ENCODE measurements around the gene MED13.
"Not testable (repeated sequence)": the region's sequence is repeated elsewhere in the genome, so short reads cannot be mapped to it uniquely, and the experiment has no call there.

The MED13 gene

DNA sequence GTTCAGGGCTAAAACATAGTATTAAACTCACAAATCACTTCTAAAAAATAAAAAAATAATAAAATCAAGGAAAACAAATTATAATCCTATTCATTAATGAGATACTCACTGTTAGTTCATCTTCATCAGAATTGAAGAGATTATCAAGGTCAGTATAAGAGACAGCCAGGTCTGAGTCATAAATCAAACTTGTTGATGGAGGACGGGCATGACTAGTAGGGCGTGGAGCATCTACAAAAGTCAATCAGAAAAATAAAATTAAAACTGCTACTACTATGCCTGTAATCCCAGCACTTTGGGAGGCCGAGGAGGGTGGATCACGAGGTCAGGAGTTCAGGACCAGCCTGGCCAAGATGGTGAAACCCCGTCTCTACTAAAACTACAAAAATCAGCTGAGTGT lies 78.2 kb downstream of the MED13 start:
- DNase-seq (ENCODE audit: low spot score), result no peak

DNA sequence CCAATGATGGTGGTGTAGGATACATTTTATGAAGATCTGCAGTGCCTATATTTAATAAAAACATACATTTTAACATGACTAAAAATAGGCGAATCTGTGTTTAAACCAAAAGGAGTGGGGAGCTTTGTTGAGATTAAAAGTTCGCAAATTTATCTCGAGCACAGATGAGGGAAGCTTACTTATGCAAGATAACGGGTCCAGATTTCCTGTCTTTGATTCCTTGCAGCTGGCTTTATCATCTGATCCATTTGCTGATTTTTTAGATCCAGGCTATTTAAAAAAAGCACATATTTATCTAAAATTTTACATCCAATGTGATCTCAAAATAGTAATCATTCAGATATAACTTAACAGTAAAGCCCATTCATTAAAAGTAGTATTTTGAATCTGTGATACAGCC lies 80.3 kb downstream of the MED13 start:
- DNase-seq (ENCODE audit: low spot score), result no peak

DNA sequence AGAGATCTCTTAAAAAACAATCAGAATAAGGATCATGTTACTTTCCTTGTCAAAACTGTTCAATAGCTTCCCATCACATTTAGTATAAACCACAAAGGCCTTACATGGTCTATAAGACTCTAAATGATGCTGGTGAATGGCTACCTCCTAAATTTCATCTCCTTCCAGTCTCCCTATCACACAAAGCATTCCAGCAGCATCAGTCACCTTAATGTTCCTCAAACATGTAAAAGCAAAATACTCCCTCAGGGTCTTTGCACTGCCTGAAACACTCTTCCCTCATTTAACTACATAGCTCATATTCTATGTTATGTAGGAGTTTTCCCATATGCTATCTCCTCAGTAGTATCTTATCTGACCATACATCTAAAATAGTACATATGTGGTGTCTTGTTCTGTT lies 83.8 kb downstream of the MED13 start:
- no peak for DNase-seq (ENCODE audit: low spot score)

DNA sequence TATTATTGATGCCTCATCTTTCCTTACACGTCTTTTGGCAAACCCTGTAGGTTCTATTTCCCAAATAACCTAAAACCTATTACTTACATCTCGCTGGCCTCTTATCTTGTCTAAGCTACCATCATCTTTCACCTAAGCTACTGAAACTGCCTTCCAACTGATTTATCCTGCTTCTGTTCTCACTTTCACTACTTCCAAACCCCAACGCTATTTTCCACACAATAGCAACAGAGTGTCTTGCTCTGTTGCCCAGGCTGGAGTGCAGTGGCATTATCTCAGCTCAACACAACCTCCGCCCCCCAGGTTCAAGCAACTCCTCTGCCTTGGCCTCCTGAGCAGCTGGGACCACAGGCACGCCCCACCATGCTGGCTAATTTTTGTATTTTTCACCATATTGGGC lies 84.5 kb downstream of the MED13 start:
- DNase-seq (ENCODE audit: low spot score), result no peak

DNA sequence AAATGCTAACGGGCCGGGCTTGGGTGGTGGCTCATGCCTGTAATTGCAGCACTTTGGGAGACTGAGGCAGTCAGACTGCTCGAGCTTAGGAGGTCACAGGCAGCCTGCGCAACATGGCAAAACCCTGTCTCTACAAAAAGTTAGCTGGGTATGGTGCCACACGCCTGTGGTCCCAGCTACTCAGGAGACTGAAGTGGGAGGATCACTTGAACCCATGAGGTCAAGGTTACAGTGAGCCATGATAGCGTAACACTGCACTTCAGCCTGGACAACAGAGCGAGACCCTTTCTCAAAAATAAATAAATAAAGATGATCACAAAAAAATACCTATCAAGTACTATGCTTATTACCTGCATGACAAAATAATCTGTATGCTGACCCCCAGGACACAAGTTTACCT lies 91.0 kb downstream of the MED13 start:
- DNase-seq (ENCODE audit: low spot score), result no peak

DNA sequence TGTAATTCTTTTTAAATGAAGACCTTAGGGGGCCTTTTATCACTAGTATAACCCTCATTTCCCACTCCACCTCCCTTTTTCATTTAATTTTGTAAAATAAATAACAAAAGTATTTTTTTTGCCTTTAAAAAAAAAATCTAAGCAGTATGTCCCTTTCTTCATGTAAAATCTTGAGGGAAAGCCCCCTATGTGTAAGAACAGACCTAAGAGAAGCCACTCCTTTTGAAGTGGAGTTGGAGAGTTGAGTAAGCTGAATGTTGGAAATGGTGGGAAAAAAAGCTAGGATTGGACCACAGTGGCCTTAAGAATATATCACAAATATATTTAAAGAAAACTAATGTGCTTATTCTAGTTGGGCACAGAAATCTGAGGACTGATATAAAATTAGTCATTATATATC lies 92.8 kb downstream of the MED13 start:
- DNase-seq (ENCODE audit: low spot score), result no peak

DNA sequence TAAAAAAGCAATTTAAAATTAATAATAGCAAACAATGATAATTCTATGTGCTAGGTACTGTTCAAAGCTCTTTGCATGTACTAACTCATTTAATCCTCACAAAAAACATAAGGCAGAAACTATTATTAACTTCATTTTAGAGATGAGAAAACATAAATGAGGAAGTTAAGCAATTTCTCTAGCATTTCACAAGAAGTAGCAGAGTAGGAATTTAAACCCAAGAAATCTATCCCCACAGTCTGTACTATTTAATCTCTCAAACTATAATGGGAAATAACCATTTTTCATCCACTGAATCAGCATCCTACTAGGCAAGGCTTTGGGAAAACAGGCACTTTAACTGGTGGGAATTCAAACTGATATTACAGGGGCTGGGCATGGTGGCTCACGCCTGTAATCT lies 95.0 kb downstream of the MED13 start:
- no peak for DNase-seq (ENCODE audit: low spot score)

DNA sequence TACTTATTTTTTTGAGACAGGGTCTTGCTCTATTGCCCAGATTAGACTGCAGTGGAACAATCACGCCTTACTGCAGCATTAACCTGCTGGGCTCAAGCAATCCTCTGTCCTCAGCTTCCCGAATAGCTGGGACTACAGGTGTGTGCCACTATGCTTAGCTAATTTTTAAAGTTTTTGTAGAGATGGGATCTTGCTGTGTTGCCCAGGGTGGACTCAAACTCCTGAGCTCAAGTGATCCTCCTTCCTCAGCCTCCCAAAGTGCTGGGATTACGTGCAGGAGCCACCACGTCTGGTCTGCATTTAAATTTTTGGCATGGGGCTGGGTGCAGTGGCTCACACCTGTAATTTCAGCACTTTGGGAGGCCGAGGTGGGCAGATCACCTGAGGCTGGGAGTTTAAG lies 96.3 kb downstream of the MED13 start:
- no peak for DNase-seq (ENCODE audit: low spot score)

DNA sequence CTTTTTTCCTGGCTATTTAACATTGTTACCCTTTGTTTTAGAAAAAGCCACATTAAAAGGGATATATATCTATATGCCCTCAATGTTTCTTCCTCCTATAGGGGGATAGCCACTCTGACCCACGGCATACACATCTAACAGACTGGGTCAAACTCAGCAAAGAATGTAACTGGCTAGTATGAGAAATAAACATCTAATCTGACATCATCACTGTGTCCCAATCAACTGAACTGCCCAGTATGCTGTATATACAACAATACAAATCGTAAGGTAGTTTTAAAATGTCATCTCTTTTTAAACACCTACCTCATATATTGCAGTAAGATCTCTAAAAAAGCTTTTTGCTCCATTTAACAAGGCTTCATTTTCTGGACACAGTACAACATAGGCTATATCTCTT lies 97.3 kb downstream of the MED13 start:
- DNase-seq (ENCODE audit: low spot score), result no peak

DNA sequence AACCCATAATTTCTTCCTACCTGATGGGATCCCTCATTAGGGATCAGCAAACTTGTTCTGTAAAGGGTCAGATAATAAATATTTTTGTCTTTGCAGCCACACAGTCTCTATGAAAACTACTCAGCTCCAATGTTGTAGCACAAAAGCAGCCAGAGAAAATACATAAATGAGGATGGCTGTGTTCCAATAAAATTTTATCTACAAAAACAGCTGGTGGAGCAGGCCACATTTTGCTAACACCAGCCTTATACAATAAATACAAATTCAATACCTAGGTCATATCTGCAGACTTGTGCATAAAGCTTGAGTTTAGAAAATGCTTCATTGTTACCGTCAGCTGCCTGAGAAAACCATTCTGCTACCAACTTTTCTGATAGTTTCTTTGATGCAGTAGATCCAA lies 98.9 kb downstream of the MED13 start:
- DNase-seq (ENCODE audit: low spot score), result no peak

DNA sequence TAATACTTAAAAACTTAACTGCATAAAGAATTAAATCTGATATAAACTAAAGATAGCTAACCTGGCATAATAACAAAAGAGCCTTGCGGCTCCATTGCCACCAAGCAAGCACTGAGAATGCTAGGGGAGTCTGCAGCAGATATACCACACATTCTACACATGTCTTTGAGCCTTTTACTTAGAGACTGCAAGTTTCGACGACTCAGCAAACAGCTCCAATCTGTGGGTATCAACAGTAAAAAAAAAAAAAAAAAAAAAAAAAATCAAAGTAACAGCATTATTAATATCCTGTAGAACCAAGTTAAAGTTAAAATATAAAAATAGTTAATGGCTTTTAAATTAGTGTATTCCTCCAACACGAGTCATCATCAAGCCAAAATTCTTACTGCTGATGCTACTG lies 109.5 kb downstream of the MED13 start:
- DNase-seq (ENCODE audit: low spot score), result no peak

DNA sequence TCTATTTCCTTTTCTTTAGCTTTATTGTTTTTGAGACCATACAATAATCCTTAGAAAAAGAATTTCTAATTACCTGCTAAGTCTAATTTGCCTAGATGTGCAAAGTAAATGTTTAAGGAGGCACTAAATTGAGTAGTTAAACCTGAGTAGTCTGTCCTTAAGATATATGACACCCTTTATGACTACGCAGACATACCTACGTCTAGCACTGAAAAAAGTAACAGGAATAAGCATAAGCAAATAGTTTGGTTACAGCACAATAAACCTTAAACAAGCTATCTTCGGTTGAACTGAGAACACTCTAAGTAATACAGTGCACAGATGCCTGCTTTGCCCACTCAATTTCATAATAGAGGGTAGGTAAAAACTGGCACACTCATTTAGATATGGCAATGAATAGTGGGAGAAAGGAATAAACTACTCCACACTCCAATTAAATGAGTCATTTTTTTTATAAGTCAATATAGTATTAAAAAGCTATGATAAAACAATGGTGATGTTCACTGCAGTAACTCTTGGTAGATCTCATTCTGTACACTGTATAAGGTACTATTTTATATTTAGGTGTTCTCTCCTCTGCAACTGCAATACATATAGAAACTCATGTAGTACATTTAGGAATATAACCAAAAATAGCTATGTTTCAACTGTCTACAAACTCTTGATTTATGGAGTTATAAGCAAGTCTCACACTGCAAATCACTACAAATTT lies 117.6 kb downstream of the MED13 start:
- DNase-seq (ENCODE audit: low spot score), result no peak

DNA sequence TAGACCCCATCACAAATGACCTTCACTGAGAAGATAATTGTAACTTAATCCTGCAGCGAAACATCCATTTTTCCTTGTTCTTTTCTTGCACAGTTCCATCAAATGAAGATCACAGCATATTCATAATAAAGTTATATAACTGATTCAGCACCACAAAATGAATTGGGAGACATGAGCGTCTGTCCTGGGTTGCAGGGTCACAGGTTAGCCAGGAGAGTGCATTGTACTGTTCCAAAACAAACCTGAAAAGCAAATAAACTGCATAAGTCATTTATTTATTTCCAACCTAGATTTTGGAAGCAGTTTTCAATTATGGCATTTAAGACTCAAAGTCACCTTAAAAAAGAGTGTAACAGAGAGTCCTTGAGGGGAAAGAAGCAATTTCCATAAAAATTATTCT lies 118.7 kb downstream of the MED13 start:
- no peak for DNase-seq (ENCODE audit: low spot score)

DNA sequence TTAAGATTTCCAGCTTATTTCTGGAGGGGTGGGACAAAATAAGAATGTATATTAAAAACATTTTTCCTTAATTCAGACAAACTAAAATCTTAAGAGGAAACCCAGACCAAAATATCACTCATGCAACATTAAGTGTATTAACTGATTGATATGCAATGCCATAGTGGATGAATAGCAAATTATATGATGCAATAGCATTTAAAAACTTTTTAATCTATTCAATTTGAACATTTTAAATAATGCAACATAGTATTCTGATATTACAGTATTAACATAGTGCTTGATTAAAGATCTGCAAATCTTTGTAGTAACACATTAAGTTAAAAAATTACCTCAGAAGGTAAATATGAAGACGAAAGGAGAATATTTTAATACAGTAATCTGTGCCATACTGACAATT lies 122.0 kb downstream of the MED13 start:
- no peak for DNase-seq (ENCODE audit: low spot score)

DNA sequence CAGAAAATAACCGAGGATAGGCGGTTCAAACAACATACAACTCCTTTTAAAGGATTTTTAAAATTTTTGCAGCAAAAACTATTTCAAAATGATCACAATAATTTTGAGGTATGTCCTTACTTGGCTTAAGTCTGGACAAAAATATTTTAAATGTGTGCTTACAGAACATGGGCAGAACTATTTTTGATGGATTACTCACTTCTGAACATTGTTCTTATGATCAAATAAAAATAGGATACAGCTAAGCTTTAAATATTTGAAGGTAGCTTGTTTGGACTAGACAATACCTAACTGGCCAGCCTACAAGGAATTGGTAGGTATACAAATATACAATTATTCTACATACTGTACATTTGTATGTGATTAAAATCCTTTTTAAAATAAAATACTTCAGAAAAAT lies 123.0 kb downstream of the MED13 start:
- no peak for DNase-seq (ENCODE audit: low spot score)

DNA sequence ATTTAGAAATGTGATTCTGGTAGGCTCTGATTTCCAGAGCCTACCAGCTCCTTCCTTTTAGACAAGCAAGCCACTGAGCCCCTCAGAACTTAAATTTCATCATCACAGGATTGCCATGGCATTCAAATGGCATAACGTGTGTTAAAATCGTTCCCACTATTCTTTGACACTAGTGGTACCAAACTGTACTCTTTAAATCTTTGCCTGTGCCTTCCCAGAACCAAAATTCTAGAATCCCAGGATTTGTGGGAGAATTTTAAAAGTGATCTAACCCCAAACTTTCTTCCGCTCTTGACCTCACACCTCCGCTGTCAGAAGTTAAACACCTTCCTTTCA lies 137.0 kb downstream of the MED13 start:
- no peak for DNase-seq (ENCODE audit: low spot score)

DNA sequence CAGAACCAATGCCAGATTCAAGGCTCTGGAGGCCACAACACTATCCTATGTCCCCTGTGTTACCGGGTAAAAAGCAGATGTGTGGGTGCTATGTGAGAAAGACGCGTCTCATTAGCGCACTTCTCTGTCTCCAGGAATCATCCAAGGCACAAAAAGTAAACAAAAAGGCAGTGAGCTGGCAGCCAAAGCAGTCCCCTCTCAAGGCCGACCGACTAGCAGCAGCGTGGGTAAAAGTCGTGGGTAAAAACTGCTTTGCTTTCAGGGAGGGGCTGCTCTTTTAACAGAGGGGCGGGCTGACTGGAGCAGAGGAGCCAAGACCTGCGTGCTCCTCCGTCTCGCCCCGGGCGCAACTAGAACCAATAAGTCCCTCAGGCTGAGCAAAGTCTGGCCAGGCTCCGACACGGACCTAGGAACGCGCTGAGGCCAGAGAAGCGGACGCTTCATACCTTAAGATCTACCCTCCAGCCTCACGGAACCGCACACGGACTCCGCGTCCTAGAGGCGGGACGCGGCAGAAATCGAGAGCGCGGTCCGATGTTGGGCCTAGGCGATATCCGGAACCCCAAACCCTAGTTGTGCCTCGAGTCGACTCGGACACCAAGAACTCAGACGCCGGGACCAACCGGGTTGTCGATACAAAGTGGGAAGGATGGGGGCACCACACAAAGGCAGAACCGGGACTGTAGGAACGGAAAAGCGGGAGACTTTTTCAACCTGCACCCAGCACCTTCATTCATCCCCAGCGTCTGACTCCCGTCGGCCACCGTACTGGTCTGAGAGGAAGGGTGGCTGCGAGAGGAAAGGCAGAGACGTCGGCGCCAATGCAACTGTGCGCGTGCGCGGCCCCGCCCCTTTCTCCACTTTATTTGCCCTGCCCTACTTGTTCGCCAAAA lies 137.6 kb downstream of the MED13 start, which contains the start of gene INTS2:
Gene INTS2, minus strand, starts transcription at position 775 of the 893 bp plus-strand sequence. CDS start 1,338 bp downstream, outside the sequence.
- DNase-seq (ENCODE audit: low spot score), result peak; percentile 98

DNA sequence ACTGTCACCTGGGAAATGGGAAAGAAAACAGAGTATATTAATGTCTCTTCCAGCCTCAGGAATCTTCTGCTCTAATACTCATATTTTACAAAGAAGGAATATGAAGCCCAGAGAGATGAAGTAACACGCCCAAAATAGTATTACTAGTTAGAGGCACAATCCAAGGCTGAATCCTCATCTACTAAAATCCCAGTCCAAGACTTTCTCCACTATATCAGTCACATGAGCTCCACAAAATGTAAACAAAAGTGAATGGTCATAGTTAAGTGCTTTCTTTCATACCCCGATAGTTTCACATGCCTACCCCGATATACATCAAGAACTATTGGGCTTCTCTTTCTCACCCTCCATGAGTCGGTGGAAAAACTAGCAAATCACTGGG lies 138.3 kb downstream of the MED13 start:
- DNase-seq (ENCODE audit: low spot score), result peak; percentile 20

DNA sequence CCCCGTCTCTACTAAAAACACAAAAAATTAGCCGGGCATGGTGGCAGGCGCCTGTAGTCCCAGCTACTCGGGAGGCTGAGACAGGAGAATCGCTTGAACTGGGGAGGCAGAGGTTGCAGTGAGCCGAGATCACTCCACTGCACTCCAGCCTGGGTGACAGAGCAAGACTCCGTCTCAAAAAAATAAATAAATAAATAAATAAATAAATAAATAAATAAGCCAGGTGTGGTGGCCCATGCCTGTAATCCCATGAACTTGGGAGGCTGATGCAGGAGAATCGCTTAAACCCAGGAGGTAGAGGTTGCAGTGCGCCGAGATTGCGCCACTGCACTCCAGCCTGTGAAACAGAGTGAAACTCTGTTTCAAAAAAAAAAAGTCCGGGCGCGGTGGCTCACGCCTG lies 149.9 kb downstream of the MED13 start:
- DNase-seq (ENCODE audit: low spot score), result not testable (repeated sequence)

DNA sequence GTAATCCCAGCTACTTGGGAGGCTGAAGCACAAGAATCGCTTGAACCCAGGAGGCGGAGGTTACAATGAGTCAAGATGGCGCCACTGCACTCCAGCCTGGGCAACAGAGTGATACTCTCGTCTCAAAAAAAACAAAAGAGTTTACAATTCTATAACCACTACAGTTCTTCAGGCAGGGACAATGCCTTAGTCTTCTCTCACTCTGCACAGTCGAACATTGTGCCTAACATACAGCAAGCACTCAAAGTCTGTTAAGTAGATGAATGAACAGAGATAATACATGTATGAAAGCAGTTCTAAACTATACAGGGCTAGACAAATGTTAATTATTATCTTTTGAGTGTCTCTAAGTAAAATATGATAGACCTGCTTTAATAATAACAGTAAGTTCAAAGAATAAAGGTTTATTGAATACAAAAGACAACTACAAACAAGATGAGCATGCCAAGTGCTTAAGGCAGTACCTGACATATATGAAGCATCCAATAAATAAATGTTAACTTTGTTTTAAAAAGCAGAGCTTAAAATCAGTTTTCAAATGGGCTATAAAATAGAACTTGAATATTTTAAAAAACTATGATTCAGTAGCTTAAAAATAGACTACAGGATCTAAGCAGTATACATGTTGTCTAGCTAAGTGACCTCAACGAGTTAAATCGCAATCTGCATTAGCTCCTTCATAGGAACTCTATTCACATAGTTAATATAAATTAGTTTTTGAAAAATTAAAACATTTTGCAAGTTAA lies 156.6 kb downstream of the MED13 start:
- no peak for DNase-seq (ENCODE audit: low spot score)

DNA sequence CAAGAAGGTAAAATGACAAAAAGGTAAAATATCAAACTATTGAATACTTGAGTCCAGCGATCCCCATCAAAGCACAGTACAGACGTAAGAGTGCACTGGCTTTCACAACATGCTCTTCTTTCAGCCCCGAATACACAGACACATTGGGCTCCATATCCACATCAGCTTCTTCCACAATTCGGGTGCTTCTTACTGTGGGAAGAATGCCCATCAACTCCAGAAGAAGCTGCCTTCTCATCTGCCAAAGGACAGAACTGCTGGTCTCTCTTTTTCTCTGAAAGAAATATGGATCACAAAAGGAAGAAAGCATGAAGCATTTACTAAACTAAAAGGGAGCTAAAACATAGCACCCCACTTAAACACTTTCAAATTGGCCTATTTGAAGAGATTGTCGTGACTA lies 157.7 kb downstream of the MED13 start:
- DNase-seq (ENCODE audit: low spot score), result no peak

DNA sequence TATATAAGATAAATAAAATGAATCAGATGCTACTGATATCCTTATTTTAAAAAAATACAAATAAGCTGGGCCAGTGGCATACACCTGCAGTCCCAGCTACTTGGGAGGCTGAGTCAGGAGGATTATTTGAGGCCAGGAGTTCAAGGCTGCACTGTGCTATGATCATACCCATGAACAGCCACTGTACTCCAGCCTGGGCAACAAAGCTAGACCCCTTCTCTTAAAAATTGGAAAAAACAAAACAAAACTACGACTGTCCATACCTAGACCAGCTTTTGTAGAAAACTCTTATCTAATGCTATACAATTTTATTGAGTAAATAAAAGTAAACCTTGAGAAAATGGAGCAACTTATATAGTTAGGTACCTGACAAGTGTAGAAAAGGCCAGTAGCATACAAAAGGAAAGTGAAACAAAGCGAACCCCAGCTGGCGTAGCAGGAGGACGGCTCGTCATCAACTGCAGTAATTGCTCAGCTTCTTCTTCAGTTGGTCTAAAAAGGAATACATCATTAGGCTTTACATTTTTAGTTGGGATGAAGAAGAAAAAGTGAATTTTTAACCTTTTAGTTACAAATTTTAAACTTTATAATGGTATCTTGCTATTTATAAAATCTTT lies 160.9 kb downstream of the MED13 start:
- DNase-seq (ENCODE audit: low spot score), result no peak

DNA sequence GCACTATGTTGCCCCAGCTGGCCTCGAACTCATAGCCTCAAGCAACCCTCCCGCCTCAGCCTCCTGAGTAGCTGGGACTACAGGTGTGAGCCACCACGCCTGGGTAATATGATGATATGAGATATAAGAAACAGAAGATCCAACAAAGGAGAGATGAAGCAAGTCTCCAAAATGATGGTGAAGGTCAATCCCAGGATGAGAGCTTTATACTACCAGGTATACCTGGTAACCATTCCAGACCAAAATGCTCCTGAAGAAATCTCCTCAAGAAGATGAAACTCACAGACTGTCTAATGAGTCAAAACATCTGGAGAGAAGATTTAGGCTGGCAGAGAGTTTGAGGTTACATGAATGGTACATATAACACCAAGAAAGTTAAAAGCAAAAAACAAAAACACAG lies 161.8 kb downstream of the MED13 start:
- no peak for DNase-seq (ENCODE audit: low spot score)

Measured in AG08395 (cell line).